HL-60 (cell line): ENCODE results near the gene PCDH15.
"Not testable (repeated sequence)": the region's sequence is repeated elsewhere in the genome, so short reads cannot be mapped to it uniquely, and the experiment has no call there.

Source experiments
- DNase-seq, 2 experiments: peaks; one replicate each; pipeline ENCODE4 v3.0.0-alpha.2; 2010 to 2020; ENCODE audit warnings: low read depth in 1 of 2, low spot score in 1 of 2
- H3K27ac ChIP-seq: fragments of 250-450 bp; sonication (Bioruptor Pico); replicated peaks from 2 replicates; pipeline ENCODE4 v1.5.1; 2020; ENCODE audit warnings: mild to moderate bottlenecking, moderate library complexity
- H3K27me3 ChIP-seq: fragments of 250-450 bp; sonication (Bioruptor Pico); 2 replicates; pipeline ENCODE4 v1.5.1; 2021; ENCODE audit warnings: mild to moderate bottlenecking, moderate library complexity; ENCODE audit not compliant: insufficient read depth, poor library complexity, severe bottlenecking
- H3K4me3 ChIP-seq: replicated peaks from 2 replicates; pipeline ENCODE4 v1.5.1; 2011; ENCODE audit warnings: mild to moderate bottlenecking, control low read depth, low read length; ENCODE audit not compliant: insufficient read depth
- GABPA ChIP-seq: IDR thresholded peaks from 2 replicates; pipeline ENCODE4 v1.6.1; 2012; ENCODE audit warnings: low read depth
- POLR2AphosphoS5 ChIP-seq: IDR thresholded peaks from 2 replicates; pipeline ENCODE4 v1.6.1; 2012; ENCODE audit warnings: low read depth
- SPI1 ChIP-seq: IDR thresholded peaks from 2 replicates; pipeline ENCODE4 v1.6.1; 2012; ENCODE audit warnings: low read depth, mild to moderate bottlenecking, borderline replicate concordance
- TF ChIP-seq, protein P1 (sequence below): IDR thresholded peaks from 2 replicates; pipeline ENCODE4 v1.6.1; 2012; ENCODE audit warnings: low read depth; ENCODE audit not compliant: insufficient replicate concordance
- TF ChIP-seq, protein P2 (sequence below): IDR thresholded peaks from one replicate; pipeline ENCODE4 v1.5.1; 2011; ENCODE audit warnings: low read length, control low read depth, inconsistent platforms; ENCODE audit not compliant: insufficient read depth

The PCDH15 gene

DNA sequence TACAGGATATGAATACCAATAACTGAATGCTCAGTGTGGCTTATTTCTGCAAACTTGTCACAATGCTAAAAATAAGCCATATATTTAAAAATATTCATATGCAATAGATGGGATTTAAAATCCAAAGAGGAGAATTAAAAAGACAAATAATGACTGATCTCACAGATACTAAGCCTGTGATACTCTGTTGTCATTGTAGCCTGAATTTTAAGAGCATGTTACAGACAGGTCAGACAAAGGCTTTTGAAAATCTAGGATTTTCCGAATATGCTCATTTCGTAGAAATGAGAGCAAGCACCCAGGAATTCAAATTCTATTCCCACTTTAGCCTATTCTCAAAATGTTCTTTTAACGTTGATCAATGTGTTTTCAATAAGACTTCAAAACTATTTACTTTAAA is 269.7 kb downstream of the PCDH15 start:
- no peak overlapping the region for H3K4me3 ChIP-seq
- H3K27ac ChIP-seq: no peak overlapping the region
- TF ChIP-seq, protein P1, sequence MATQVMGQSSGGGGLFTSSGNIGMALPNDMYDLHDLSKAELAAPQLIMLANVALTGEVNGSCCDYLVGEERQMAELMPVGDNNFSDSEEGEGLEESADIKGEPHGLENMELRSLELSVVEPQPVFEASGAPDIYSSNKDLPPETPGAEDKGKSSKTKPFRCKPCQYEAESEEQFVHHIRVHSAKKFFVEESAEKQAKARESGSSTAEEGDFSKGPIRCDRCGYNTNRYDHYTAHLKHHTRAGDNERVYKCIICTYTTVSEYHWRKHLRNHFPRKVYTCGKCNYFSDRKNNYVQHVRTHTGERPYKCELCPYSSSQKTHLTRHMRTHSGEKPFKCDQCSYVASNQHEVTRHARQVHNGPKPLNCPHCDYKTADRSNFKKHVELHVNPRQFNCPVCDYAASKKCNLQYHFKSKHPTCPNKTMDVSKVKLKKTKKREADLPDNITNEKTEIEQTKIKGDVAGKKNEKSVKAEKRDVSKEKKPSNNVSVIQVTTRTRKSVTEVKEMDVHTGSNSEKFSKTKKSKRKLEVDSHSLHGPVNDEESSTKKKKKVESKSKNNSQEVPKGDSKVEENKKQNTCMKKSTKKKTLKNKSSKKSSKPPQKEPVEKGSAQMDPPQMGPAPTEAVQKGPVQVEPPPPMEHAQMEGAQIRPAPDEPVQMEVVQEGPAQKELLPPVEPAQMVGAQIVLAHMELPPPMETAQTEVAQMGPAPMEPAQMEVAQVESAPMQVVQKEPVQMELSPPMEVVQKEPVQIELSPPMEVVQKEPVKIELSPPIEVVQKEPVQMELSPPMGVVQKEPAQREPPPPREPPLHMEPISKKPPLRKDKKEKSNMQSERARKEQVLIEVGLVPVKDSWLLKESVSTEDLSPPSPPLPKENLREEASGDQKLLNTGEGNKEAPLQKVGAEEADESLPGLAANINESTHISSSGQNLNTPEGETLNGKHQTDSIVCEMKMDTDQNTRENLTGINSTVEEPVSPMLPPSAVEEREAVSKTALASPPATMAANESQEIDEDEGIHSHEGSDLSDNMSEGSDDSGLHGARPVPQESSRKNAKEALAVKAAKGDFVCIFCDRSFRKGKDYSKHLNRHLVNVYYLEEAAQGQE: no peak
- TF ChIP-seq SPI1: no peak
- TF ChIP-seq, protein P2, sequence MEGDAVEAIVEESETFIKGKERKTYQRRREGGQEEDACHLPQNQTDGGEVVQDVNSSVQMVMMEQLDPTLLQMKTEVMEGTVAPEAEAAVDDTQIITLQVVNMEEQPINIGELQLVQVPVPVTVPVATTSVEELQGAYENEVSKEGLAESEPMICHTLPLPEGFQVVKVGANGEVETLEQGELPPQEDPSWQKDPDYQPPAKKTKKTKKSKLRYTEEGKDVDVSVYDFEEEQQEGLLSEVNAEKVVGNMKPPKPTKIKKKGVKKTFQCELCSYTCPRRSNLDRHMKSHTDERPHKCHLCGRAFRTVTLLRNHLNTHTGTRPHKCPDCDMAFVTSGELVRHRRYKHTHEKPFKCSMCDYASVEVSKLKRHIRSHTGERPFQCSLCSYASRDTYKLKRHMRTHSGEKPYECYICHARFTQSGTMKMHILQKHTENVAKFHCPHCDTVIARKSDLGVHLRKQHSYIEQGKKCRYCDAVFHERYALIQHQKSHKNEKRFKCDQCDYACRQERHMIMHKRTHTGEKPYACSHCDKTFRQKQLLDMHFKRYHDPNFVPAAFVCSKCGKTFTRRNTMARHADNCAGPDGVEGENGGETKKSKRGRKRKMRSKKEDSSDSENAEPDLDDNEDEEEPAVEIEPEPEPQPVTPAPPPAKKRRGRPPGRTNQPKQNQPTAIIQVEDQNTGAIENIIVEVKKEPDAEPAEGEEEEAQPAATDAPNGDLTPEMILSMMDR: no peak
- no peak for TF ChIP-seq GABPA
- TF ChIP-seq POLR2AphosphoS5: no peak
- no peaks in the 10 kb centered on the region for H3K27me3 ChIP-seq
- no peak for DNase-seq

DNA sequence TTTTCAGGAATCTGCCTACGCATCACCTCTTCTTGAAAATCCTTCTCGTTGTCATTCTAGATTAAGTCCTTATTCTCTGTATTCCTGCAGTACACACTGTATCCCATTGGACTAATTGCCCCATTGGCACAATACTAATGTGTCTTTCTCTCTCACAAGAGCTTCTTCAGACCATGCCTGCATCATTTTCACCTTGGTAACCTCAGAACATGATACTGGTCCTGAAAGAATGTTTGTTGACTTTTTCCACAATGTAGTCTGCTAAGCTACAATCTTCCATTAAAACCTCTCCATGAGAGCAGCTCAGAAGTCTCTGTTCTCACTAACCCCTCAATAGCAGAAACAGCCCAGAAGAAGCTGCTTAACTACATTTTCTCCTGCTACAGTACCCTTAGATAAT is 270.7 kb downstream of the PCDH15 start:
- no peak for DNase-seq
- Histone ChIP-seq H3K27me3 (no peaks in the 10 kb centered on the region), H3K27ac (no peak overlapping the region), H3K4me3 (no peak overlapping the region)
- TF ChIP-seq SPI1 (no peak), POLR2AphosphoS5 (no peak), GABPA (no peak)
- TF ChIP-seq, protein P1: no peak
- TF ChIP-seq, protein P2: no peak

DNA sequence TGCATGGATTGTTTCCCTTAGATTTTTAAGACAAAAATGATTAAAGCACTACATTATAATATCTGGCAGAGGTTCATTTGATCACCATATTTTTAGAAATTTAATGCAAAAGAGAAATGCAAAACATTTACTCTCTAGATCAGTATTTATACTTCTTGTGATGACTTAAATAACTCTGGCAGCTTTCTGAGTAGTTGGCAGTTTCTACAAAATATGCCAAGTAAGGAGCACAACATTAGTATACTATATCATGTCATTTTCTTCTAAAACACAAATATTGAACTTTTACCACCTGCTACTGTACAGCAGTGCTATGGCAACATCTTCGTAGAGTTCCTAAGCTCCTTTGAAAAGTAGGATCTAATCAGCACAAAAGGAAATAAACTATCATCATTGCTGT is 275.2 kb downstream of the PCDH15 start:
- no peak overlapping the region for H3K27ac ChIP-seq
- TF ChIP-seq, protein P1: no peak
- no peak for TF ChIP-seq POLR2AphosphoS5
- TF ChIP-seq, protein P2: no peak
- TF ChIP-seq SPI1: no peak
- no peak for TF ChIP-seq GABPA

DNA sequence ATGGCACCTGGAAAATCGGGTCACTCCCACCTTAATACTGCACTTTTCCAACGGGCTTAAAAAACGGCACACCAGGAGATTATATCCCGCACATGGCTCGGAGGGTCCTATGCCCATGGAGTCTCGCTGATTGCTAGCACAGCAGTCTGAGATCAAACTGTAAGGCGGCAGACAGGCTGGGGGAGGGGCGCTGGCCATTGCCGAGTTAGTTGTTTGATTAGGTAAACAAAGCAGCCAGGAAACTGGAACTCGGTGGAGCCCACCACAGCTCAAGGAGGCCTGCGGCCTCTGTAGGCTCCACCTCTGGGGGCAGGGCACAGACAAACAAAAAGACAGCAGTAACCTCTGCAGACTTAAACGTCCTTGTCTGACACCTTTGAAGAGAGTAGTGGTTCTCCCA is 285.8 kb downstream of the PCDH15 start:
- H3K27me3 ChIP-seq, H3K4me3 ChIP-seq, DNase-seq, H3K27ac ChIP-seq: not testable (repeated sequence)

More for the DNA sequence above, 275.2 kb downstream of the PCDH15 start:
- H3K4me3 ChIP-seq: no peak overlapping the region
- no peak for DNase-seq
- H3K27me3 ChIP-seq: no peaks in the 10 kb centered on the region
